ENCODE results near the gene SAFB2. TPM values are rescaled to one million over a fixed set of nuclear protein-coding genes. Genes with fewer than 3 reads are reported as not detected.
A peak's percentile ranks its signal among the peaks of the same experiment; 100 is the strongest.

The SAFB2 gene
- total and polyA plus RNA-seq, 9 of the 15 experiments (the other 6 are each of a cell fraction or from before 2014, with no cell fraction given), result 4.5 to 103 (median 47.3) TPM

- FAIRE-seq, result no peak
- POLR2A ChIA-PET, result interaction anchor here (0.6 to 0.9 kb wide), 3 partner anchors 8 to 576 kb away, joined by 3 to 4 read pairs (median 3); no protein-coding TSS in a partner anchor
Measured at GRCh38 chr19:5588906-5589676, 33.5 kb downstream of the SAFB2 start.

GRCh38 chr19:5588441-5588840, 34.1 kb downstream of the SAFB2 start:
- Histone ChIP-seq H2AFZ (ENCODE audit: low read depth, low read length) (no peak overlapping the region), H3K9me1 (ENCODE audit: control insufficient read depth, insufficient read depth, low read length) (no peaks in the 10 kb centered on the region), H3K9ac (ENCODE audit: insufficient read depth in 1 of 2, low read depth in 2 of 2, low read length in 2 of 2) (no peak overlapping the region), H3K27me3 (ENCODE audit: control insufficient read depth in 2 of 2, insufficient read depth in 2 of 2, low read length in 2 of 2) (no peaks in the 10 kb centered on the region), H4K20me1 (replicated peaks; ENCODE audit: control insufficient read depth, insufficient read depth, low read length) (no peaks in the 10 kb centered on the region; the same call in 1 of the 2 replicates), H3K9me3 (replicated peaks; ENCODE audit: control insufficient read depth, insufficient read depth, low read depth, low read length) (no peaks in the 10 kb centered on the region), H3K36me3 (ENCODE audit: control insufficient read depth, insufficient read depth, low read length) (peaks cover 90% of the 10 kb centered on the region; the same call in 2 of the 3 replicates), H3K4me1 (replicated peaks in 1 of 2; ENCODE audit: control insufficient read depth in 2 of 2, insufficient read depth in 2 of 2, low read length in 2 of 2) (peaks cover 14 to 41% of the 10 kb centered on the region in 2 experiments), H3K79me2 (ENCODE audit: control insufficient read depth, insufficient read depth, low read length) (peaks cover 3% of the 10 kb centered on the region; the same call in 2 of the 3 replicates), H3K27ac (ENCODE audit: extremely low read depth, low read depth, low read length) (no peak overlapping the region), H3K4me3 (no peak overlapping the region), H3K4me2 (ENCODE audit: insufficient read depth, low read length) (no peak overlapping the region)
- ATAC-seq (no peak), FAIRE-seq (no peak), DNase-seq (ENCODE audit: extremely low read depth in 1 of 4, low spot score in 3 of 4) (no peak)
- in situ Hi-C loops (cut with MboI) (no loop called here), intact Hi-C loops (cut with micrococcal nuclease) (no loop called here)
- POLR2A ChIA-PET, result interaction anchor here (0.6 to 0.7 kb wide), 2 partner anchors 8 to 575 kb away, joined by 3 read pairs; no protein-coding TSS in a partner anchor
- no TSS peak for BruUV-seq (replicated peaks)
- CTCF ChIA-PET (ENCODE audit: low intra/inter-chr PET ratio), result no interaction called here
- 88% methylated on average over 9 of the region's 10 CpGs for WGBS (ENCODE audit: insufficient coverage, low coverage, missing lambda C conversion rate)
- TF ChIP-seq BHLHE40 (IDR thresholded peaks at IDR 0.05; ENCODE audit: low read length) (no peak), BRF2 (IDR thresholded peaks at IDR 0.05; ENCODE audit: borderline replicate concordance, insufficient read depth, insufficient read length) (no peak), ZBTB33 (CRISPR knock-in tag; IDR thresholded peaks at IDR 0.05) (no peak), TFE3 (CRISPR knock-in tag; IDR thresholded peaks at IDR 0.05) (no peak), SMARCC2 (IDR thresholded peaks at IDR 0.05; ENCODE audit: low read depth) (no peak), CBX1 (IDR thresholded peaks at IDR 0.05; ENCODE audit: low read depth) (no peak)

More at GRCh38 chr19:5588906-5589676, 33.5 kb downstream of the SAFB2 start:
- peak; percentile 56 for TF ChIP-seq POLR2G (IDR thresholded peaks at IDR 0.05; ENCODE audit: low read depth, low read length)
- TF ChIP-seq RBM17 (IDR thresholded peaks at IDR 0.05; ENCODE audit: borderline replicate concordance, low read depth, low read length), result no peak
- TF ChIP-seq SRSF7 (optimal IDR thresholded peaks at IDR 0.05; ENCODE audit: low read depth, low read length), result no peak
- TF ChIP-seq ZNF778 (CRISPR knock-in tag; IDR thresholded peaks at IDR 0.05), result no peak
- no peak for TF ChIP-seq ATF7 (IDR thresholded peaks at IDR 0.05)
- peaks cover 92% of the 10 kb centered on the region; the same call in 2 of the 3 replicates for H3K36me3 ChIP-seq (ENCODE audit: control insufficient read depth, insufficient read depth, low read length)
- H4K20me1 ChIP-seq (replicated peaks; ENCODE audit: control insufficient read depth, insufficient read depth, low read length), result no peaks in the 10 kb centered on the region; the same call in 1 of the 2 replicates
- no peaks in the 10 kb centered on the region for H3K9me1 ChIP-seq (ENCODE audit: control insufficient read depth, insufficient read depth, low read length)
- WGBS (ENCODE audit: insufficient coverage, low coverage, missing lambda C conversion rate), result 85% methylated on average over 19 of the region's 30 CpGs
- peaks cover 14 to 46% of the 10 kb centered on the region in 2 experiments for H3K4me1 ChIP-seq (replicated peaks in 1 of 2; ENCODE audit: control insufficient read depth in 2 of 2, insufficient read depth in 2 of 2, low read length in 2 of 2)
- intact Hi-C loops (cut with micrococcal nuclease) (no loop called here), in situ Hi-C loops (cut with MboI) (no loop called here)
- no peak overlapping the region for H3K4me3 ChIP-seq
- H3K9me3 ChIP-seq (replicated peaks; ENCODE audit: control insufficient read depth, insufficient read depth, low read depth, low read length), result no peaks in the 10 kb centered on the region
- peak overlapping the region in 1 of 2 experiments; percentile 53; a peak in 2 of 4 replicates for H3K9ac ChIP-seq (ENCODE audit: insufficient read depth in 1 of 2, low read depth in 2 of 2, low read length in 2 of 2)
- no TSS peak for BruUV-seq (replicated peaks)
- H2AFZ ChIP-seq (ENCODE audit: low read depth, low read length), result no peak overlapping the region
- no peaks in the 10 kb centered on the region for H3K27me3 ChIP-seq (ENCODE audit: control insufficient read depth in 2 of 2, insufficient read depth in 2 of 2, low read length in 2 of 2)
- CTCF ChIA-PET (ENCODE audit: low intra/inter-chr PET ratio), result no interaction called here
- H3K4me2 ChIP-seq (ENCODE audit: insufficient read depth, low read length), result no peak overlapping the region
- no peak for DNase-seq (ENCODE audit: extremely low read depth in 1 of 4, low spot score in 3 of 4)
- H3K27ac ChIP-seq (ENCODE audit: extremely low read depth, low read depth, low read length), result no peak overlapping the region
- H3K79me2 ChIP-seq (ENCODE audit: control insufficient read depth, insufficient read depth, low read length), result peaks cover 3% of the 10 kb centered on the region; the same call in 2 of the 3 replicates
- no peak for ATAC-seq

Data from K562 (cell line).